ENCODE measurements around the gene KRTAP9-4. TPM values are rescaled to one million over a fixed set of nuclear protein-coding genes. Genes with fewer than 3 reads are reported as not detected.
"Not testable (repeated sequence)": the region's sequence is repeated elsewhere in the genome, so short reads cannot be mapped to it uniquely, and the experiment has no call there.

Gene KRTAP9-4
- total RNA-seq, 1 experiment from 2014 or later: not detected

DNA sequence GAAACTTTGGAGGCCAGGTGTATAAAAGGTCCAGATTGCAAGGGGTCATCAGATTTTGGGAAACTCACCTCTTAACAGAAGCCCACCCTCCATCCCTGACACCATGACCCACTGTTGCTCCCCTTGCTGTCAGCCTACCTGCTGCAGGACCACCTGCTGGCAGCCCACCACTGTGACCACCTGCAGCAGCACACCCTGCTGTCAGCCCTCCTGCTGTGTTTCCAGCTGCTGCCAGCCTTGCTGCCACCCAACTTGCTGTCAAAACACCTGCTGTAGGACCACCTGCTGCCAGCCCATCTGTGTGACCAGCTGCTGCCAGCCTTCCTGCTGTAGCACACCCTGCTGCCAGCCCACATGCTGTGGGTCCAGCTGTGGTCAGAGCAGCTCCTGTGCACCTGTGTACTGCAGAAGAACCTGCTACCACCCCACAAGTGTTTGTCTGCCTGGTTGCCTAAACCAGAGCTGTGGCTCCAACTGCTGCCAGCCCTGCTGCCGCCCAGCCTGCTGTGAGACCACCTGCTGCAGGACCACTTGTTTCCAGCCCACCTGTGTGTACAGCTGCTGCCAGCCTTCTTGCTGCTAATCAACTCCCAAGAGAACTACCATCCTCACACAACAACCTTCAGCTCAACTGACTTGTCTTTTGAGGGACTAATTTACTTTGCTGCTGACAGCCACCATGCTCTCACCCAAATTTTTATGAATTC lies 16.9 kb upstream of the KRTAP9-4 start, which contains the start of gene KRTAP9-3:
KRTAP9-3 (plus strand) TSS at position 51 of the 707 bp plus-strand sequence; CDS start at position 104, 53 bp downstream.
- H2AFZ ChIP-seq (ENCODE audit: low read depth, low read length, poor library complexity, severe bottlenecking); H3K79me2 ChIP-seq (ENCODE audit: insufficient read depth, low read length); H3K9me3 ChIP-seq (ENCODE audit: control insufficient read depth in 1 of 2, insufficient read depth in 1 of 2, low read depth in 1 of 2, low read length in 2 of 2); H3K4me3 ChIP-seq (replicated peaks in 1 of 2; ENCODE audit: low read depth in 1 of 2, low read length in 2 of 2); H3K4me1 ChIP-seq (ENCODE audit: control insufficient read depth in 1 of 2, insufficient read depth in 2 of 2, low read length in 2 of 2); ATAC-seq; H3K27ac ChIP-seq (ENCODE audit: low read depth, low read length); H3K9me2 ChIP-seq (ENCODE audit: insufficient read depth); H3K27me3 ChIP-seq (ENCODE audit: insufficient read depth, low read length); DNase-seq (ENCODE audit: low read depth, low spot score); H3K4me2 ChIP-seq (ENCODE audit: low read length); BruUV-seq (replicated peaks); H3K36me3 ChIP-seq (ENCODE audit: control insufficient read depth in 1 of 2, insufficient read depth in 2 of 2, low read length in 2 of 2); H3K9ac ChIP-seq (ENCODE audit: low read length); POLR2A ChIA-PET; intact Hi-C loops (cut with micrococcal nuclease); RAD21 ChIA-PET (ENCODE audit: low non-redundant PET in 1 of 2, low total read pairs in 2 of 2, uncharacterized antibody in 2 of 2, unreplicated experiment in 2 of 2); H4K20me1 ChIP-seq (ENCODE audit: insufficient read depth); CTCF ChIA-PET: not testable (repeated sequence)

DNA sequence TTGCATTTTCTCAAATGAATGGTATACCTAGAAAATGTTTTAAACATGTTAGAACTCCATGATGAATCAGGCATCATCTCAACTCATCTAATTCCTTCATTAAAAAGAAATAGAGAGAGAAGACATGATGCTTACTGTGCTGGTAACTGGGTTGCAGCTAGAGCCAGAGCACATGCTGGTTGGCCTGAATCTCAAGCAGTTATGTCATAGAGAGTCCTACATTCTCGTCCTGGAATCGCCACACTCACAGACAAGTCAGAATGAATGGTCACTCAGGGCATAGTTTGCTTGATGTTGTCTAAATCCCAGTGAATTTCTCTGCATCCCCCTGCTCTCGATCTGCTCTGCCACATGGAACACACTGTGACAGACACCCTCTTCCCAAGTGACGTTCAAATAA lies 12.4 kb upstream of the KRTAP9-4 start:
- CTCF ChIA-PET; H3K79me2 ChIP-seq (ENCODE audit: insufficient read depth, low read length); H3K9me3 ChIP-seq (ENCODE audit: control insufficient read depth in 1 of 2, insufficient read depth in 1 of 2, low read depth in 1 of 2, low read length in 2 of 2); H3K9ac ChIP-seq (ENCODE audit: low read length); intact Hi-C loops (cut with micrococcal nuclease); H3K27me3 ChIP-seq (ENCODE audit: insufficient read depth, low read length); H4K20me1 ChIP-seq (ENCODE audit: insufficient read depth); ATAC-seq; RAD21 ChIA-PET (ENCODE audit: low non-redundant PET in 1 of 2, low total read pairs in 2 of 2, uncharacterized antibody in 2 of 2, unreplicated experiment in 2 of 2); H3K36me3 ChIP-seq (ENCODE audit: control insufficient read depth in 1 of 2, insufficient read depth in 2 of 2, low read length in 2 of 2); DNase-seq (ENCODE audit: low read depth, low spot score); BruUV-seq (replicated peaks); H3K4me3 ChIP-seq (replicated peaks in 1 of 2; ENCODE audit: low read depth in 1 of 2, low read length in 2 of 2); POLR2A ChIA-PET; H3K27ac ChIP-seq (ENCODE audit: low read depth, low read length); H3K9me2 ChIP-seq (ENCODE audit: insufficient read depth); H2AFZ ChIP-seq (ENCODE audit: low read depth, low read length, poor library complexity, severe bottlenecking); H3K4me2 ChIP-seq (ENCODE audit: low read length); H3K4me1 ChIP-seq (ENCODE audit: control insufficient read depth in 1 of 2, insufficient read depth in 2 of 2, low read length in 2 of 2): not testable (repeated sequence)

DNA sequence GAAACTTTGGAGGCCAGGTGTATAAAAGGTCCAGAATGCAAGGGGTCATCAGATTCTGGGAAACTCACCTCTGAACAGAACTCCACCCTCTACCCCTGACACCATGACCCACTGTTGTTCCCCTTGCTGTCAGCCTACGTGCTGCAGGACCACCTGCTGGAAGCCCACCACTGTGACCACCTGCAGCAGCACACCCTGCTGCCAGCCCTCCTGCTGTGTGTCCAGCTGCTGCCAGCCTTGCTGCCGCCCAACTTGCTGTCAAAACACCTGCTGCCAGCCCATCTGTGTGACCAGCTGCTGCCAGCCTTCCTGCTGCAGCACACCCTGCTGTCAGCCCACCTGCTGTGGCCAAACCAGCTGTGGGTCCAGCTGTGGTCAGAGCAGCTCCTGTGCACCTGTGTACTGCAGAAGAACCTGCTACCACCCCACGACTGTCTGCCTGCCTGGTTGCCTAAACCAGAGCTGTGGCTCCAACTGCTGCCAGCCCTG lies 11.5 kb upstream of the KRTAP9-4 start, which contains the start of gene KRTAP9-8:
KRTAP9-8 (plus strand) TSS at position 51 of the 489 bp plus-strand sequence; CDS start at position 104, 53 bp downstream.
- H4K20me1 ChIP-seq (ENCODE audit: insufficient read depth); H3K4me3 ChIP-seq (replicated peaks in 1 of 2; ENCODE audit: low read depth in 1 of 2, low read length in 2 of 2); RAD21 ChIA-PET (ENCODE audit: low non-redundant PET in 1 of 2, low total read pairs in 2 of 2, uncharacterized antibody in 2 of 2, unreplicated experiment in 2 of 2); intact Hi-C loops (cut with micrococcal nuclease); ATAC-seq; H3K27ac ChIP-seq (ENCODE audit: low read depth, low read length); POLR2A ChIA-PET; H3K79me2 ChIP-seq (ENCODE audit: insufficient read depth, low read length); H3K36me3 ChIP-seq (ENCODE audit: control insufficient read depth in 1 of 2, insufficient read depth in 2 of 2, low read length in 2 of 2); H3K9me2 ChIP-seq (ENCODE audit: insufficient read depth); H3K27me3 ChIP-seq (ENCODE audit: insufficient read depth, low read length); H3K4me1 ChIP-seq (ENCODE audit: control insufficient read depth in 1 of 2, insufficient read depth in 2 of 2, low read length in 2 of 2); H3K9me3 ChIP-seq (ENCODE audit: control insufficient read depth in 1 of 2, insufficient read depth in 1 of 2, low read depth in 1 of 2, low read length in 2 of 2); H3K9ac ChIP-seq (ENCODE audit: low read length); DNase-seq (ENCODE audit: low read depth, low spot score); H2AFZ ChIP-seq (ENCODE audit: low read depth, low read length, poor library complexity, severe bottlenecking); BruUV-seq (replicated peaks); CTCF ChIA-PET; H3K4me2 ChIP-seq (ENCODE audit: low read length): not testable (repeated sequence)

DNA sequence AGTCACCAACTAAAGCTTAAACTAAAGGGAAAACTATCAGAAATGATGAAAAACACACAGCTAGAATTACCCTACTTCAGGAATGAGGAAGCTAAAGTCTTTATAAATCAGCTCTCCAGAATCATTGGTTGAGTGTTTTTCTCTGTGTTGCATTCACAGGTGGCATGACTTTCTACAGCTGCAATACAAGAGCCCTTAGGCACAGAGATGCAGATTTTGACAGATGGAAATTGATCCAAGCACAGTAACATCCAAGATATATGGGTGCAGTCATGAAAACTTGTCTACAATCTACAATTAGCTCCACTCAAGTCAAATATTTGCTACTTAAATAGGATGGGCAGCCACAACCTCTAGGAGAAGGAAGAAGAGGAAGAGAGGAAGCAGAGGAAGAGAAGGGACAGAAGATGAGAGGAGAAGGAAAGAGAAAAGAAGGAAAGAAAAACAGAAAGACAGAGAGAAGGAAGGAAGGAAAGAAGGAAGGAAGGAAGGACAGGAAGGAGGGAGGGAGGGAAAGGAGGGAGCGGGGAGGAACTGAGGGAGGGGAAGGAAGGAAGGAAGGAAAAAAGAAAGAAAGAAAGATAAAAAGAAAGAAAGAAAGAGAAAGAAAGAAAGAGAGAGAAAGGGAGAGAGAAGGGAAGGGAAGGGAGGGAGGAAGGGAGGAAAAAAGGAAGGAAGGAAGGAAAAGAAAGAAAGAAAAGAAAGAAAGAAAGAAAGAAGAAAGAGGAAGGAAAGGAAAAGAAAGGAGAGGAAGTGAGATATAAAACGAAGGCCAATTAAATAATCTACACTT lies 2.3 kb upstream of the KRTAP9-4 start:
- DNase-seq (ENCODE audit: low read depth, low spot score); ATAC-seq; H3K4me2 ChIP-seq (ENCODE audit: low read length); H3K9me3 ChIP-seq (ENCODE audit: control insufficient read depth in 1 of 2, insufficient read depth in 1 of 2, low read depth in 1 of 2, low read length in 2 of 2); intact Hi-C loops (cut with micrococcal nuclease); H2AFZ ChIP-seq (ENCODE audit: low read depth, low read length, poor library complexity, severe bottlenecking); H3K4me3 ChIP-seq (replicated peaks in 1 of 2; ENCODE audit: low read depth in 1 of 2, low read length in 2 of 2); H3K79me2 ChIP-seq (ENCODE audit: insufficient read depth, low read length); H4K20me1 ChIP-seq (ENCODE audit: insufficient read depth); H3K4me1 ChIP-seq (ENCODE audit: control insufficient read depth in 1 of 2, insufficient read depth in 2 of 2, low read length in 2 of 2); H3K9ac ChIP-seq (ENCODE audit: low read length); CTCF ChIA-PET; POLR2A ChIA-PET; H3K27ac ChIP-seq (ENCODE audit: low read depth, low read length); BruUV-seq (replicated peaks); H3K9me2 ChIP-seq (ENCODE audit: insufficient read depth); H3K36me3 ChIP-seq (ENCODE audit: control insufficient read depth in 1 of 2, insufficient read depth in 2 of 2, low read length in 2 of 2); H3K27me3 ChIP-seq (ENCODE audit: insufficient read depth, low read length); RAD21 ChIA-PET (ENCODE audit: low non-redundant PET in 1 of 2, low total read pairs in 2 of 2, uncharacterized antibody in 2 of 2, unreplicated experiment in 2 of 2): not testable (repeated sequence)

Measured in HCT116 (cell line).